DMS153 treated with DMSO at 0.1 percent for 48 hours (cell line): Measurements from ENCODE around the gene ATP5MK.
"Not testable (repeated sequence)": the region's sequence is repeated elsewhere in the genome, so short reads cannot be mapped to it uniquely, and the experiment has no call there.

Experiments used
- DNase-seq: peaks from one replicate; lab custom pipeline; 2025; ENCODE audit not compliant: unreplicated experiment; lab: John Stamatoyannopoulos, UW

ATP5MK gene

GRCh38 chr10:103397191-103397825 lies 1.0 kb upstream of the ATP5MK start:
- no peak for DNase-seq

- no peak for DNase-seq
Observed at GRCh38 chr10:103396789-103397087, 463 bp upstream of the ATP5MK start.

GRCh38 chr10:103395754-103396066 lies 565 bp downstream of the ATP5MK start:
- no peak for DNase-seq

- no peak for DNase-seq
Observed at GRCh38 chr10:103394180-103394579, 2.1 kb downstream of the ATP5MK start.

GRCh38 chr10:103382769-103383168 lies 13.5 kb downstream of the ATP5MK start:
- DNase-seq = no peak

GRCh38 chr10:103374263-103374662 lies 22.0 kb downstream of the ATP5MK start:
- no peak for DNase-seq

GRCh38 chr10:103373544-103373943 lies 22.7 kb downstream of the ATP5MK start:
- DNase-seq = no peak

- peak; percentile 87 for DNase-seq
Observed at GRCh38 chr10:103367782-103368518, 28.3 kb downstream of the ATP5MK start, which contains the start of gene TAF5. TAF5 (plus strand) TSS chr10:103367976; CDS start chr10:103367990, 14 bp downstream.

GRCh38 chr10:103367379-103367781 lies 28.9 kb downstream of the ATP5MK start:
- no peak for DNase-seq

GRCh38 chr10:103360791-103361190 lies 35.5 kb downstream of the ATP5MK start:
- DNase-seq = not testable (repeated sequence)

GRCh38 chr10:103359493-103359892 lies 36.8 kb downstream of the ATP5MK start:
- not testable (repeated sequence) for DNase-seq

GRCh38 chr10:103355906-103356599 lies 40.2 kb downstream of the ATP5MK start:
- no peak for DNase-seq

- not testable (repeated sequence) for DNase-seq
Observed at GRCh38 chr10:103354567-103354966, 41.7 kb downstream of the ATP5MK start.

- no peak for DNase-seq
Observed at GRCh38 chr10:103353281-103353680, 43.0 kb downstream of the ATP5MK start.

GRCh38 chr10:103350517-103351260 lies 45.6 kb downstream of the ATP5MK start, which contains the start of gene PCGF6:
PCGF6 (minus strand) TSS chr10:103351140; CDS start chr10:103351066, 74 bp downstream.
- DNase-seq = peak; percentile 68

- no peak for DNase-seq
Observed at GRCh38 chr10:103350175-103350516, 46.1 kb downstream of the ATP5MK start.
